ENCODE data around the gene PHETA2.

- TF ChIP-seq, protein P1, sequence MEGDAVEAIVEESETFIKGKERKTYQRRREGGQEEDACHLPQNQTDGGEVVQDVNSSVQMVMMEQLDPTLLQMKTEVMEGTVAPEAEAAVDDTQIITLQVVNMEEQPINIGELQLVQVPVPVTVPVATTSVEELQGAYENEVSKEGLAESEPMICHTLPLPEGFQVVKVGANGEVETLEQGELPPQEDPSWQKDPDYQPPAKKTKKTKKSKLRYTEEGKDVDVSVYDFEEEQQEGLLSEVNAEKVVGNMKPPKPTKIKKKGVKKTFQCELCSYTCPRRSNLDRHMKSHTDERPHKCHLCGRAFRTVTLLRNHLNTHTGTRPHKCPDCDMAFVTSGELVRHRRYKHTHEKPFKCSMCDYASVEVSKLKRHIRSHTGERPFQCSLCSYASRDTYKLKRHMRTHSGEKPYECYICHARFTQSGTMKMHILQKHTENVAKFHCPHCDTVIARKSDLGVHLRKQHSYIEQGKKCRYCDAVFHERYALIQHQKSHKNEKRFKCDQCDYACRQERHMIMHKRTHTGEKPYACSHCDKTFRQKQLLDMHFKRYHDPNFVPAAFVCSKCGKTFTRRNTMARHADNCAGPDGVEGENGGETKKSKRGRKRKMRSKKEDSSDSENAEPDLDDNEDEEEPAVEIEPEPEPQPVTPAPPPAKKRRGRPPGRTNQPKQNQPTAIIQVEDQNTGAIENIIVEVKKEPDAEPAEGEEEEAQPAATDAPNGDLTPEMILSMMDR (IDR thresholded peaks at IDR 0.05), result no peak
- no peak for TF ChIP-seq POLR2A (IDR thresholded peaks at IDR 0.05)
Observed at GRCh38 chr22:42050641-42051180, 23.3 kb upstream of the PHETA2 start.

Measured in esophagus squamous epithelium (tissue), 4 donors.